Panc1 (cell line): Measurements from ENCODE around the gene CABP5. TPM values are rescaled to one million over a fixed set of nuclear protein-coding genes. Genes with fewer than 3 reads are reported as not detected.

ENCODE experiments used
- ATAC-seq: fragments of 200-7000 bp; cut with Tn5 transposase; 2 replicates; pipeline ENCODE4 v1.9.1; 2020; ENCODE audit warnings: mild to moderate bottlenecking, moderate library complexity
- BruUV-seq: library from RNA; stranded (reverse); fragments of 400-500 nt; replicated peaks from 2 replicates; lab custom pipeline; 2021; lab: Mats Ljungman, UMichigan
- CTCF ChIA-PET: fragments of 300-600 bp; sonication (Branson Sonifier 250); formaldehyde crosslinking; loops from one replicate; lab custom pipeline; 2022; ENCODE audit warnings: antibody characterized with exemption; lab: Charles Lee
- POLR2A ChIA-PET: fragments of 300-600 bp; sonication (Branson Sonifier 250); formaldehyde crosslinking; loops from one replicate; lab custom pipeline; 2022; ENCODE audit warnings: antibody characterized with exemption; lab: Charles Lee
- DNase-seq: peaks from one replicate; pipeline ENCODE4 v3.0.0-alpha.2; 2010; ENCODE audit warnings: low read depth, low spot score
- H3K27ac ChIP-seq: 2 replicates; pipeline ENCODE4 v1.5.1; 2011; ENCODE audit warnings: mild to moderate bottlenecking, low read length, inconsistent platforms
- H3K27me3 ChIP-seq: fragments of 200-500 bp; sonication (Bioruptor generic); 2 replicates; pipeline ENCODE4 v1.6.0; 2014; ENCODE audit warnings: low read length, inconsistent platforms; ENCODE audit not compliant: control insufficient read depth, insufficient read depth
- H3K36me3 ChIP-seq: fragments of 200-500 bp; sonication (Bioruptor generic); 2 replicates; pipeline ENCODE4 v1.5.1; 2014; ENCODE audit warnings: inconsistent platforms, mild to moderate bottlenecking, low read length, moderate library complexity; ENCODE audit not compliant: control insufficient read depth, insufficient read depth
- H3K4me1 ChIP-seq: 2 replicates; pipeline ENCODE4 v1.5.1; 2011; ENCODE audit warnings: inconsistent platforms, mild to moderate bottlenecking, low read length, moderate library complexity; ENCODE audit not compliant: control insufficient read depth, insufficient read depth
- H3K4me3 ChIP-seq, 2 experiments: 2 replicates each; pipeline ENCODE4 v1.5.1; 2011 to 2012; ENCODE audit warnings: low read depth in 2 of 2, low read length in 2 of 2, mild to moderate bottlenecking in 2 of 2, inconsistent platforms in 1 of 2, moderate library complexity in 1 of 2
- H3K9me3 ChIP-seq: fragments of 200-500 bp; sonication (Bioruptor generic); 2 replicates; pipeline ENCODE4 v1.5.1; 2014; ENCODE audit warnings: low read depth, mild to moderate bottlenecking, inconsistent platforms, low read length, moderate library complexity; ENCODE audit not compliant: control insufficient read depth, insufficient read depth
- POLR2AphosphoS5 ChIP-seq: IDR thresholded peaks from 2 replicates; pipeline ENCODE4 v1.6.1; 2012; ENCODE audit warnings: mild to moderate bottlenecking, low read depth, low read length, moderate library complexity
- SIN3A ChIP-seq: IDR thresholded peaks from 2 replicates; pipeline ENCODE4 v1.6.1; 2012; ENCODE audit warnings: low read depth, mild to moderate bottlenecking, low read length, moderate library complexity, borderline replicate concordance; ENCODE audit not compliant: insufficient read depth
- TCF7L2 ChIP-seq: IDR thresholded peaks from 2 replicates; pipeline ENCODE4 v1.6.1; 2011; ENCODE audit warnings: mild to moderate bottlenecking, low read depth, low read length, inconsistent platforms
- in situ Hi-C: cut with HindIII; loops from 2 replicates; pipeline ENCODE4 v1.10.0; 2016; ENCODE audit warnings: low sequenced_read_pairs, low pct_unique_long_range_greater_than_20kb
- intact Hi-C: fragments of 100-400 bp; cut with micrococcal nuclease; formaldehyde crosslinking; loops from one replicate; pipeline ENCODE4 v1.10.0; 2022; ENCODE audit not compliant: unreplicated experiment
- total RNA-seq: library from RNA; stranded (reverse); gene quantifications from one replicate; pipeline ENCODE4 v1.2.1, GENCODE V29; 2021; ENCODE audit not compliant: unreplicated experiment
- TF ChIP-seq, protein P1 (sequence below), 2 experiments: IDR thresholded peaks; 2 replicates each; pipeline ENCODE4 v1.6.1; 2011 to 2012; ENCODE audit warnings: low read depth in 2 of 2, control low read depth in 1 of 2, low read length in 1 of 2, mild to moderate bottlenecking in 1 of 2, moderate library complexity in 1 of 2; ENCODE audit not compliant: insufficient read depth in 1 of 2
- TF ChIP-seq, protein P2 (sequence below): fragments of 450-650 bp; IDR thresholded peaks from 2 replicates; pipeline ENCODE4 v1.5.1; 2017; ENCODE audit warnings: mild to moderate bottlenecking

Gene CABP5
- total RNA-seq, 1 experiment from 2014 or later, result not detected

DNA sequence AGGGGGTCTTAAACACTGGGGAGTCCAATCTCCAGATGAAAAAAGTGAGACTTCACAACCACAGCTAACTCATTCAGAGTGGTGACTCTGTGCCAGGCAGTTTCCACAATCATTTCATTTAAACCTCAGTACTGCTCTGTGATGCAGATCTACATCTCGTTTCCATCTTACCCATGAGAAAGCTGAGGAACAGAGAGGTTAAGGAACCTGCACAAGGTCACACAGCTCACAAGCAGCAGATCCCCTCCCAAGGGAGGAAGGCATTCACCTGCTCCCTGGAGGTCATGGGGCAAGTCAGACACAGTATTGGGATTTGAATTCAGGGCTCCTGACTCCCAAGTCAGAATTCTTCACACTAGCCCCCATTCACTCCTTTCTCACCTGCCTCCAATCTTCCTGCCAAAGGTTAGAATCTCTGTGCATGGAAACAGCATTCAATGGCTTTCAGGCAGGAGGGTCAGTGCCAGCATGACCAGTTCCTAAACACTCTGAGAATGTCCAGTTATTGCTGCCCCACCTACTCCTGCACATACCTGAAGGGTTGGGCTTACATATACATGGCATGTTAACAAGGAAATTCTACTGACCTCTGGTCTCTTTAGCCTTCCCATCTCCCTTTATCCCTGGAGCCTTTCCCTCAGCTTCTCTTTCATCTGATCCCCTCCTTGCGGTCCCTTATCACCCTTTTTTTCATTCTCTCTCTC is 1.9 kb downstream of the CABP5 start:
- Histone ChIP-seq H3K4me3 (no peak overlapping the region), H3K9me3 (no peaks in the 10 kb centered on the region), H3K36me3 (no peaks in the 10 kb centered on the region), H3K4me1 (no peaks in the 10 kb centered on the region), H3K27me3 (peaks cover 3% of the 10 kb centered on the region; the same call in 1 of the 2 replicates), H3K27ac (no peak overlapping the region)
- in situ Hi-C loops, result no loop called here
- intact Hi-C loops, result no loop called here
- DNase-seq, result no peak
- CTCF ChIA-PET, result no interaction called here
- TF ChIP-seq, protein P1, sequence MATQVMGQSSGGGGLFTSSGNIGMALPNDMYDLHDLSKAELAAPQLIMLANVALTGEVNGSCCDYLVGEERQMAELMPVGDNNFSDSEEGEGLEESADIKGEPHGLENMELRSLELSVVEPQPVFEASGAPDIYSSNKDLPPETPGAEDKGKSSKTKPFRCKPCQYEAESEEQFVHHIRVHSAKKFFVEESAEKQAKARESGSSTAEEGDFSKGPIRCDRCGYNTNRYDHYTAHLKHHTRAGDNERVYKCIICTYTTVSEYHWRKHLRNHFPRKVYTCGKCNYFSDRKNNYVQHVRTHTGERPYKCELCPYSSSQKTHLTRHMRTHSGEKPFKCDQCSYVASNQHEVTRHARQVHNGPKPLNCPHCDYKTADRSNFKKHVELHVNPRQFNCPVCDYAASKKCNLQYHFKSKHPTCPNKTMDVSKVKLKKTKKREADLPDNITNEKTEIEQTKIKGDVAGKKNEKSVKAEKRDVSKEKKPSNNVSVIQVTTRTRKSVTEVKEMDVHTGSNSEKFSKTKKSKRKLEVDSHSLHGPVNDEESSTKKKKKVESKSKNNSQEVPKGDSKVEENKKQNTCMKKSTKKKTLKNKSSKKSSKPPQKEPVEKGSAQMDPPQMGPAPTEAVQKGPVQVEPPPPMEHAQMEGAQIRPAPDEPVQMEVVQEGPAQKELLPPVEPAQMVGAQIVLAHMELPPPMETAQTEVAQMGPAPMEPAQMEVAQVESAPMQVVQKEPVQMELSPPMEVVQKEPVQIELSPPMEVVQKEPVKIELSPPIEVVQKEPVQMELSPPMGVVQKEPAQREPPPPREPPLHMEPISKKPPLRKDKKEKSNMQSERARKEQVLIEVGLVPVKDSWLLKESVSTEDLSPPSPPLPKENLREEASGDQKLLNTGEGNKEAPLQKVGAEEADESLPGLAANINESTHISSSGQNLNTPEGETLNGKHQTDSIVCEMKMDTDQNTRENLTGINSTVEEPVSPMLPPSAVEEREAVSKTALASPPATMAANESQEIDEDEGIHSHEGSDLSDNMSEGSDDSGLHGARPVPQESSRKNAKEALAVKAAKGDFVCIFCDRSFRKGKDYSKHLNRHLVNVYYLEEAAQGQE (IDR thresholded peaks at IDR 0.05; ENCODE audit: insufficient read depth in 1 of 2, low read depth in 2 of 2, low read length in 1 of 2), result no peak
- TF ChIP-seq, protein P2, sequence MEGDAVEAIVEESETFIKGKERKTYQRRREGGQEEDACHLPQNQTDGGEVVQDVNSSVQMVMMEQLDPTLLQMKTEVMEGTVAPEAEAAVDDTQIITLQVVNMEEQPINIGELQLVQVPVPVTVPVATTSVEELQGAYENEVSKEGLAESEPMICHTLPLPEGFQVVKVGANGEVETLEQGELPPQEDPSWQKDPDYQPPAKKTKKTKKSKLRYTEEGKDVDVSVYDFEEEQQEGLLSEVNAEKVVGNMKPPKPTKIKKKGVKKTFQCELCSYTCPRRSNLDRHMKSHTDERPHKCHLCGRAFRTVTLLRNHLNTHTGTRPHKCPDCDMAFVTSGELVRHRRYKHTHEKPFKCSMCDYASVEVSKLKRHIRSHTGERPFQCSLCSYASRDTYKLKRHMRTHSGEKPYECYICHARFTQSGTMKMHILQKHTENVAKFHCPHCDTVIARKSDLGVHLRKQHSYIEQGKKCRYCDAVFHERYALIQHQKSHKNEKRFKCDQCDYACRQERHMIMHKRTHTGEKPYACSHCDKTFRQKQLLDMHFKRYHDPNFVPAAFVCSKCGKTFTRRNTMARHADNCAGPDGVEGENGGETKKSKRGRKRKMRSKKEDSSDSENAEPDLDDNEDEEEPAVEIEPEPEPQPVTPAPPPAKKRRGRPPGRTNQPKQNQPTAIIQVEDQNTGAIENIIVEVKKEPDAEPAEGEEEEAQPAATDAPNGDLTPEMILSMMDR, result no peak
- BruUV-seq, result no TSS peak
- ATAC-seq, result no peak
- POLR2A ChIA-PET, result no interaction called here

DNA sequence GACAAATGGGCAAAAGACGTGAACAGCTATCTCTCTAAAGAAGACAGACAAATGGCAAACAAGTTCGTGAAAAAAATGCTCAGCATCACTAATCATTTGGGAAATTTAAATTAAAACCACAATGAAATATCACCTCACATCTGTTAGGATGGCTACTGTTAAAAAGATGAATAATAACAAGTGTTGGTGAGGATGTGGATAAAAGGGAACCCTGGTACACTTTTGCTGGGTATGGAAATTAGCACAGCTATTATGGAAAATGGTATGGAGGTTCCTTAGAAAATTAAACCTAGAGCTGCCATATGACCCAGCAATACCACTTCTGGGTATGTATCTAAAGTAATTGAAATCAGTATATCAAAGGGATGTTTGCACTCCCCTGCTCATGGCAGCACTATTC is 7.1 kb downstream of the CABP5 start:
- no peaks in the 10 kb centered on the region for H3K4me1 ChIP-seq
- intact Hi-C loops (no loop called here), in situ Hi-C loops (no loop called here)
- DNase-seq (no peak), ATAC-seq (no peak)
- no peak overlapping the region for H3K4me3 ChIP-seq
- H3K9me3 ChIP-seq, result no peaks in the 10 kb centered on the region; the same call in 1 of the 2 replicates
- no peak overlapping the region for H3K27ac ChIP-seq
- peaks cover 3% of the 10 kb centered on the region; the same call in 1 of the 2 replicates for H3K27me3 ChIP-seq
- BruUV-seq, result no TSS peak
- no peaks in the 10 kb centered on the region for H3K36me3 ChIP-seq
- POLR2A ChIA-PET, result interaction anchor here (0.6 kb wide), 1 partner anchor 157 kb away, joined by 3 read pairs; no protein-coding TSS in a partner anchor
- CTCF ChIA-PET, result no interaction called here
- TF ChIP-seq POLR2AphosphoS5 (no peak), TCF7L2 (no peak), SIN3A (no peak)
- TF ChIP-seq, protein P2, result no peak
- TF ChIP-seq, protein P1 (IDR thresholded peaks at IDR 0.05; ENCODE audit: insufficient read depth in 1 of 2, low read depth in 2 of 2, low read length in 1 of 2), result no peak
